OCI-M2 (cell line): Measurements from ENCODE around the gene CTNNBL1.

Experiments used
- DNase-seq: peaks from one replicate; lab custom pipeline; 2025; ENCODE audit not compliant: unreplicated experiment; lab: John Stamatoyannopoulos, UW

Gene CTNNBL1

GRCh38 chr20:37808233-37809070 is 114.6 kb downstream of the CTNNBL1 start:
- no peak for DNase-seq

DNA sequence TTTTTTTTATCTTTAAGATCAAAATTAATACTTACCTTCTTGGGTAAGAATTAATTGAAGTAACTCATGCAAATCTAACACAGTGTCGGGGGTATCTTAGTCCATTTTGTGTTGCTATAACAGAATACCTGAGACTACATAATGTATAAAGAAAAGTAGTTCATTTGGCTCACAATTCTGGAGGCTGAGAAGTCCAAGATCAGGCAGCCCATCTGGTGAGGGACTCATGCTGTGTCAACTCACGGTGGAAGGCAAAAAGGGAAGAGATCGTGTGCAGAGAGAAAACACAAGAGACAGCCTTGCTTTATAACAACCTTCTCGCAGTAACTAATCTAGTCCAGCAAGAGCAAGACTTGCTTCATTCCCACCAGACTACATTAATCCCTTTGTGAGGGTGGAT is 116.2 kb downstream of the CTNNBL1 start:
- no peak for DNase-seq

DNA sequence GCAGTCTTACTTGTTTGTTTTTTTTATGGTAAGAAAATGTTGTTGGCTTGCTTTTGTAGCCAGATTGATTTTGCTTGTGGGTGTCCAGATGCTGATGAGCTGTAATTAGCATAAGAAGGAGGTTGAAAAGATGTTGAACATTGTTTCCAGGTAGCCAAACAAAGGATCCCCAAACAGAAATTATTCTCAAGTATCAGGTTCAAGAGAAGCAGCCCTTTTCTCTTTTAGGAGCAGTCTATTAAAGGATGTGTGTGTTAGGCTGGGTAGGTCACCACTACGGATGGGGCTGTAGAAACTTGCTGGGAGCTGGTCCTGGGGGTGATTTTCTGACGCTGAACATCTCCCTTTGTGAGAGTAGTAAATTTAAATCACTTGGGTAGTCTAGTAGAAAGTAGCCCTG is 122.2 kb downstream of the CTNNBL1 start:
- DNase-seq: no peak

- no peak for DNase-seq
Observed at GRCh38 chr20:37816726-37817125, 122.9 kb downstream of the CTNNBL1 start.

DNA sequence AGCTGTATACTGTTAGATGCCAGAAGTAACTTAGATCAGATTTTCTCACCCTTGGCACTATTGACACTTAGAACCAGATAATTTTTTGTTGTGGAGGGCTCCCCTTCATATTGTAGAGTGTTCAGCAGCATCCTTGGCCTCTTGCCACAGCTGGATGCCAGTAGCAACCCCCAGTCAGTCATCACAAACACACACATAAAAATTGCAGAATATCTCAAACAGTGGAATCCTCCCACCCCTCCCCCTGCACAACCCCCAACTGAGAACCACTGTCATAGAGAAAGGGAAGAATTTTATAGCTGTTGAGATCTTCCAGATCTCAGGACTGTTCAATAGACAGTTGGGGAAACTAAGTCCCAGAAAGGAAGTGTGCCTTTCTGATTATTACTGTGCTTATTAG is 127.9 kb downstream of the CTNNBL1 start:
- DNase-seq: no peak

- no peak for DNase-seq
Observed at GRCh38 chr20:37822141-37822601, 128.3 kb downstream of the CTNNBL1 start.

DNA sequence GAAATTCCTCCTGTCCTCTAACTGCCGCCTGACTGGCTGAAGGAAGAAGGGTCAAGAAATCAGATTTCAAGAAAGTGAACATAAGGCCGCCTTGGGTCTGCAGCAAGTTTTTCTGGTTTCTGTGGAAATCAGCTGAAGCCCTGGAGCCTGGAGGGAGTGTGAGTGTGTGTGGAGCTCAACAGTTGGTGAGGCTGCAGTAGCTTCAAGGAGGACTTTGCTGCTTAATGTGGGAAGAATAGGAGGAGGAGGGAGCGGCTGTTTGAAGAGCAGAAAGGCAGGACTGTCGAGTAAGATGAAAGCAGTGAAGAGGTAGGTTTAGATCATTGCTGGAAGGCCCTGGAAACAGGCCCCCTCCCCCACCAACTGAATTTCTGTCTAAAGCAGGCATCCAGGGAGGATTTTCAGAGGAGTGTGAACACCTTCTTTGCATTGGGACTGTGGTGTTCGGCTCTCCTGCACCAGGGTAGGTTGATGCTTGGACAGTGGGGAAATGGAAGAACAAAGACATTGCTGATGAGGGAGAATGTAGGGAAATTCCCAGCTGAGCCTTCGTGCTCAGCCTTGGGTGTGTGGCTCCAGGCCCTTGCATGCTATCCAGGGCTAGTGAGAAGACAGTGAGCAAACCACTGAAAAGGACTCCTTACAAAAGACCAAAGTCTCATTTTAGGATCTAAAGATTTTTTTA is 129.6 kb downstream of the CTNNBL1 start:
- DNase-seq: no peak

DNA sequence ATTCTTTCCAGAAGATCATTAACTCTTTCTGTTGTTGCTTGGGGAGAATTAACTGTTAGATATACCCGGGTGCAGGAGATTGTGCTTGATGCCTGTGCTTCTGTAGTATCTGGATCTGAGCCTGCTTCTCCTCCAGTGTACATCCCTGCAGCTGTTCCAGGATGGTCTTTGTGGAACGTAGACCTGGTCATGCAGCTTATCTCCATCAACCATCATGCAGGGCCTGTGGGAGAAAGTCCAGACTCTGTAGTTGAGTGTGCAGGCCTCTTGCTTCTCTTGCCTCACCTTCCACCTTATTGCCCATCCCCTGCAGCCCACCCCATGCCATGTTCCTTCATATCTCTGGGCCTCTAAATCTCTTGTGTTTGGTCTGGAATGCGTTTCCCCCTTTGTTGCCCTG is 133.8 kb downstream of the CTNNBL1 start:
- DNase-seq: no peak

DNA sequence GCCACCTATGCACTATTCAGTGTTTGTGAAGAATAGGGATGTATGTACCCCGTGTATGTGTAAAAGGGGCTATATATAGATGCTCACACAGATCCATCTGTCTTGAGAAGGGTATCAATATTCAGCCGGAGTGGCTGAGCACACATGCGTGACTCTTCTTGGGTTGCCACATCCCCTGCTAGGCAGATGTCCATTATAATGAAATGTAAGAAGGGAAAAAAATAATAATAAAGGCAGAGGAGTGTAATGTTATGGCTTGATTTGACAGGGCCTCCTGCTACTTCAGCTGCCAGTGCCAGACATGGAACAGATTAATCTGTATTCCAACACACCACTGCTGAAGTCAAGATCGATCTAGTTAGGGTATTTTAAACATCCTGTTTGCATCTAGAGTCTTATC is 134.9 kb downstream of the CTNNBL1 start:
- DNase-seq: no peak

- no peak for DNase-seq
Observed at GRCh38 chr20:37829128-37829527, 135.3 kb downstream of the CTNNBL1 start.

DNA sequence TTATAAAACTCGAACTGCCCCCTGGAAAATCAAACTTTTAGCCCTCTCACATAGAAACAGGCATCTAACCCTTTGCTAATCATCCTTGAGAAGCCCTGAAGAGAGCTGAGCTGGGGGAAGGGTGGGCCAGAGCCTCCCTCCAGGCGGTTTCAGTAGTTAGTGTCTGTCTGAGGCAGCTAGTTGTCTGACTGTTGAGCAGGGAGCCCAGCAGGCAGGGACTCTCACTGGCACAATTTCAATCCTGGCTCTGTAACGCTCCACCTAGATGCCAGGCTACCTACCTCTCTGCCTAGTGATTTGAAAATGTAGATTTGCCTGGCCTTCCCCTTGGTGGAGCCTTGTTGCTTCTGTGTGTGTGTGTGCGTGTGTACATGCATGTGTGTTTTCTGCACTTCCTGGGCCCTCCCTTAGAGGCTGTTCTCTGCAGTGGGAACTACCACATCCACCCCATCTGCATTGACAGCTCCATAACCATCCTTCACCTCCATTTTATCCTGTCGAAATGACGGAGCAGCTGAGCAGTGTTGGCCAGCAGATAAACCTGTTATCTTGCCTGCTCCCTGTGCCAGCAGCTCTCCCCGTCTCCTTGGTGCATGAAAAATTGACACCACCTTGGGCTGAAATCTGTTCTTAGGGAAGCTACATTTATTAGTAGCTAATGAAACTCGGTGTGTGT is 139.5 kb downstream of the CTNNBL1 start:
- DNase-seq: no peak

DNA sequence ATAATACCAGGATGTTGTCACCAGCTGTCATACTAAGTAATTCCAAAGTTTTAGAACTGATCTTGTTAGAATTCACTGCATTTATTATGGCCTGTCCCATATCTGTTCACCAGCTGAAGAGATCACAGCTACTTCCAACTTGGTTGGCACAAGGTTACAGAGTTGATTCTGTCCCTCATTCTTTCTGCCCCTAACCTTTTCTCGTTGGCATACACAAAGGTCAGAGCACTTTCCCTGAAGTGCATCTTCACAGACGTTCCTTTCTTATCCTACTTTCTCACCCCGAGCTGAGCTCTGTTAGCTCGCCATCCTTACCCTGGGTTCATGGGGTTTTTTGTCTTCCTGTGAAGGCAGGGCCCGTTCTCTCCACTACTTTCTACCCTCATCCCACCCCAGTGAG is 143.1 kb downstream of the CTNNBL1 start:
- no peak for DNase-seq

DNA sequence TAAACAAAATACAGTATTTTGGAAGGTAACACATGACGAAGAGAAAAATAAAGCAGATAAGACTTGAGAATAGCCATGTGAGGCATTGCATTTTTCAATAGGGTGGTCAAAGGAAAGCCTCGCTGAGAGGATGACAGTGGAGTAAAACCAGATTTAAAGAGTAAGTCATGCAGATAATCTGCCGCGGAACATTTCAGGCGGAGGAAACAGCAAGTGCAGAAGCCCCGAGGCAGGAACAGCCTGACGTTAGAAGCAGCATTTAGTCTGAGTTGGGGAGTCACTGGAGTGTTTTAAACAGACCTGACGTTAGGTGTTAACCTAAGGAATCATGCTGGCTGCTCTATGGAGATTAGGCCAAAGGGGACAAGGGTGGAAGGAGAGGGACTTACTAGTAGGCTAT is 144.1 kb downstream of the CTNNBL1 start:
- DNase-seq: no peak

GRCh38 chr20:37838769-37839431 is 145.1 kb downstream of the CTNNBL1 start:
- no peak for DNase-seq

GRCh38 chr20:37839432-37839827 is 145.6 kb downstream of the CTNNBL1 start:
- DNase-seq: no peak

DNA sequence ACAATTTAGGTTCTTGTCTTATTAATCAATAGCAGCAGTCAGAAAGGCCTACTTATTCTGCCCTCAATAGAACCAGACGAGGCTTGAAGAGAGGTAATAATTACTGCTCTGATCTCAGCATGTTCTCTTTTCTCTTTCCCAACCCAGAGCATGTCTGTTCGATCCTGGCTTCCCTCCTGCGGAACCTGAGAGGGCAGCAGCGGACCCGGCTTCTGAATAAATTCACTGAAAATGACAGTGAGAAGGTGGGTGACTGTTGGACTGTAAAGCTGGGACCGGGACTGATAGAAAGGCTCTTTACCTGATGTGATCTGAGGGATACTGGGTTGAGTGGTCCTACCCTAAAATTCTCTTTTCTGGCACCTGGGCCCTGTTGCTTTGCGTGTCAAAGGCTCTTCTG is 146.1 kb downstream of the CTNNBL1 start:
- DNase-seq: no peak

DNA sequence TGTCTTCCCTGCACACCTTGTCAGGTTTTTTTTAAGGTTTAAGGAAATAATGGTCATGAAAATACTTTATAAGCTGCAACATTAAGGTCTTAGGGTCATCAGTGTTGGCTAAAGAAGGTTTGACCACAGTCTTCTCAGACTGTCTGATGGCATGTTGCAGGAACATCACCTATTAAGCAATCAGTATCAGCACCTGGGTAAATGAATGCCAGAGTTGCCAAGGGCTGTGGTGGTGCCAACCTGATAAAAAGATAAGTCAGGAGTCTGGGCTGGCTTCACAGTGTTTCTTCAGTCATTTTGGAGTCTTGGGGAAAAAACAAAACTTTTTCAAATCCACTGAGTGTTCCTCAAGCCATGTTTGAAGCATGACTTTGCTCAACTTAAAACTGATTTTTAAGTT is 147.6 kb downstream of the CTNNBL1 start:
- DNase-seq: no peak

DNA sequence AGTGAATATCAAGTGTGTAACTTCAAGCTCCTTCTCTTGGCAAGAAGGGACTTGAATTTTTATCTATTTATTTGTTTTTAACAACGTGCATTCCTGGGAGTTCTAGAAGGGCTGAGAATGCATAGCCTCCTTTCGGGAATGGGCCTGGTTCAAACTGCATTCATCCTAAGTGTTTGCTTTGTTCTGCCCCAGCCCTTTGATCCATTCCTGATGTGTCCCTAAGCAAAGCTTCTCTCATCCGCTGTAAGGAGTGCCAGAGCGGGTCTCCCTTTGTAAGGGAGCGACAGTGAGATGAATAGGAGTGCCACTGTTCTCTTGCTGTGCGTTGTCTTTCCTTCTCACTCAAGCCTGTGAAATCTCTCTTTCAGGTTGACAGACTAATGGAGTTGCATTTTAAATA is 148.1 kb downstream of the CTNNBL1 start:
- DNase-seq: no peak

DNA sequence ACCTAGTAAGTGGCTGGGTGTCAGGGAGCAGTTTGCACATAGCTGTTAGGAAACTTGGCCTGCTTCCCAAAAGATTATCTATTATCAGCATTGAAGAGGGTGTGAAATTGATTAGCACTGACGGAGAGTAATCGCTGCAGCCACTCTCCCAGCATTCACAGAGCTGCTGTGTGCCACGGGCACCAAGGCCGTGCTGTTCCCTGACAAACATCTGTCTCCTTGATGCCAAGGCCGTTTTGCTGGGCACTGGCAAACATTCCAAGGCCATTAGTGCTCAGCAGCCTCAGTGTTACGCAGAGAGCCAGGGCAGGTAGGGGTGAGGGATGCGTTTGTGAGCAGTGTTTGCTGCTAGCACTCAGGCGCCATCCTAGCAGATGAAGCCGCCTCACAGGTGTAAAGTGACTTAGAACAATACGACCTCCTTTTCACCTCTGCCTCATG is 151.4 kb downstream of the CTNNBL1 start:
- DNase-seq: no peak

GRCh38 chr20:37845878-37846277 is 152.0 kb downstream of the CTNNBL1 start:
- no peak for DNase-seq

GRCh38 chr20:37846573-37846972 is 152.7 kb downstream of the CTNNBL1 start:
- DNase-seq: no peak
